ENCODE results near the gene NUMA1.

NUMA1 gene

GRCh38 chr11:72081184-72081644 lies 872 bp upstream of the NUMA1 start:
- H3K9me3 ChIP-seq (ENCODE audit: control insufficient read depth in 1 of 2, low read length in 2 of 2): no peaks in the 10 kb centered on the region
- H3K4me1 ChIP-seq (ENCODE audit: control insufficient read depth in 1 of 2, insufficient read depth in 2 of 2, low read length in 2 of 2): peaks cover 7 to 9% of the 10 kb centered on the region in 2 donors
- H3K27me3 ChIP-seq (ENCODE audit: low read depth, low read length): no peaks in the 10 kb centered on the region
- peaks cover 0 to 11% of the 10 kb centered on the region in 2 donors for H3K36me3 ChIP-seq (ENCODE audit: control insufficient read depth in 1 of 2, insufficient read depth in 2 of 2, low read length in 2 of 2)
- H3K27ac ChIP-seq (ENCODE audit: low read length): peak overlapping the region; percentile 90
- H3K4me3 ChIP-seq (ENCODE audit: low read depth in 1 of 2, low read length in 2 of 2): peak overlapping the region; percentile 73 to 84

- no peaks in the 10 kb centered on the region for H3K27me3 ChIP-seq (ENCODE audit: low read depth, low read length)
- H3K36me3 ChIP-seq (ENCODE audit: control insufficient read depth in 1 of 2, insufficient read depth in 2 of 2, low read length in 2 of 2): peaks cover 0 to 3% of the 10 kb centered on the region in 2 donors
- H3K4me1 ChIP-seq (ENCODE audit: control insufficient read depth in 1 of 2, insufficient read depth in 2 of 2, low read length in 2 of 2): peaks cover 7 to 15% of the 10 kb centered on the region in 2 donors
- H3K9me3 ChIP-seq (ENCODE audit: control insufficient read depth in 1 of 2, low read length in 2 of 2): no peaks in the 10 kb centered on the region
- peak overlapping the region; percentile 90 for H3K27ac ChIP-seq (ENCODE audit: low read length)
- peak overlapping the region; percentile 73 to 84 for H3K4me3 ChIP-seq (ENCODE audit: low read depth in 1 of 2, low read length in 2 of 2)
These were observed 470 bp downstream of the NUMA1 start for GRCh38 chr11:72079819-72080325.

- peaks cover 0 to 3% of the 10 kb centered on the region in 2 donors for H3K36me3 ChIP-seq (ENCODE audit: control insufficient read depth in 1 of 2, insufficient read depth in 2 of 2, low read length in 2 of 2)
- peak overlapping the region in 1 of 2 donors; percentile 84 for H3K4me3 ChIP-seq (ENCODE audit: low read depth in 1 of 2, low read length in 2 of 2)
- H3K4me1 ChIP-seq (ENCODE audit: control insufficient read depth in 1 of 2, insufficient read depth in 2 of 2, low read length in 2 of 2): peaks cover 7 to 15% of the 10 kb centered on the region in 2 donors
- H3K27me3 ChIP-seq (ENCODE audit: low read depth, low read length): no peaks in the 10 kb centered on the region
- H3K27ac ChIP-seq (ENCODE audit: low read length): peak overlapping the region; percentile 90
- no peaks in the 10 kb centered on the region for H3K9me3 ChIP-seq (ENCODE audit: control insufficient read depth in 1 of 2, low read length in 2 of 2)
These were observed 1.9 kb downstream of the NUMA1 start for GRCh38 chr11:72078477-72078876.

- peaks cover 7 to 19% of the 10 kb centered on the region in 2 donors for H3K4me1 ChIP-seq (ENCODE audit: control insufficient read depth in 1 of 2, insufficient read depth in 2 of 2, low read length in 2 of 2)
- peaks cover 0 to 3% of the 10 kb centered on the region in 2 donors for H3K36me3 ChIP-seq (ENCODE audit: control insufficient read depth in 1 of 2, insufficient read depth in 2 of 2, low read length in 2 of 2)
- H3K27ac ChIP-seq (ENCODE audit: low read length): no peak overlapping the region
- H3K27me3 ChIP-seq (ENCODE audit: low read depth, low read length): no peaks in the 10 kb centered on the region
- no peaks in the 10 kb centered on the region for H3K9me3 ChIP-seq (ENCODE audit: control insufficient read depth in 1 of 2, low read length in 2 of 2)
- no peak overlapping the region for H3K4me3 ChIP-seq (ENCODE audit: low read depth in 1 of 2, low read length in 2 of 2)
These were observed 4.6 kb downstream of the NUMA1 start for GRCh38 chr11:72075756-72076155.

- Histone ChIP-seq H3K27me3 (ENCODE audit: low read depth, low read length) (no peaks in the 10 kb centered on the region), H3K27ac (ENCODE audit: low read length) (no peak overlapping the region), H3K36me3 (ENCODE audit: control insufficient read depth in 1 of 2, insufficient read depth in 2 of 2, low read length in 2 of 2) (peaks cover 0 to under 1% of the 10 kb centered on the region in 2 donors), H3K9me3 (ENCODE audit: control insufficient read depth in 1 of 2, low read length in 2 of 2) (no peaks in the 10 kb centered on the region), H3K4me3 (ENCODE audit: low read depth in 1 of 2, low read length in 2 of 2) (no peak overlapping the region), H3K4me1 (ENCODE audit: control insufficient read depth in 1 of 2, insufficient read depth in 2 of 2, low read length in 2 of 2) (peaks cover 13 to 25% of the 10 kb centered on the region in 2 donors)
These were observed 5.2 kb downstream of the NUMA1 start for GRCh38 chr11:72075109-72075508.

- Histone ChIP-seq H3K27ac (ENCODE audit: low read length) (peak overlapping the region; percentile 19), H3K4me1 (ENCODE audit: control insufficient read depth in 1 of 2, insufficient read depth in 2 of 2, low read length in 2 of 2) (peaks cover 26% of the 10 kb centered on the region in 2 donors), H3K27me3 (ENCODE audit: low read depth, low read length) (no peaks in the 10 kb centered on the region), H3K36me3 (ENCODE audit: control insufficient read depth in 1 of 2, insufficient read depth in 2 of 2, low read length in 2 of 2) (no peaks in the 10 kb centered on the region), H3K4me3 (ENCODE audit: low read depth in 1 of 2, low read length in 2 of 2) (no peak overlapping the region), H3K9me3 (ENCODE audit: control insufficient read depth in 1 of 2, low read length in 2 of 2) (no peaks in the 10 kb centered on the region)
These were observed 8.0 kb downstream of the NUMA1 start for GRCh38 chr11:72072348-72072747.

- Histone ChIP-seq H3K4me3 (ENCODE audit: low read depth in 1 of 2, low read length in 2 of 2) (no peak overlapping the region), H3K27me3 (ENCODE audit: low read depth, low read length) (no peaks in the 10 kb centered on the region), H3K27ac (ENCODE audit: low read length) (peak overlapping the region; percentile 92), H3K9me3 (ENCODE audit: control insufficient read depth in 1 of 2, low read length in 2 of 2) (no peaks in the 10 kb centered on the region), H3K36me3 (ENCODE audit: control insufficient read depth in 1 of 2, insufficient read depth in 2 of 2, low read length in 2 of 2) (no peaks in the 10 kb centered on the region), H3K4me1 (ENCODE audit: control insufficient read depth in 1 of 2, insufficient read depth in 2 of 2, low read length in 2 of 2) (peaks cover 26 to 32% of the 10 kb centered on the region in 2 donors)
These were observed 9.9 kb downstream of the NUMA1 start for GRCh38 chr11:72070491-72070890.

- Histone ChIP-seq H3K36me3 (ENCODE audit: control insufficient read depth in 1 of 2, insufficient read depth in 2 of 2, low read length in 2 of 2) (no peaks in the 10 kb centered on the region), H3K4me1 (ENCODE audit: control insufficient read depth in 1 of 2, insufficient read depth in 2 of 2, low read length in 2 of 2) (peaks cover 26 to 28% of the 10 kb centered on the region in 2 donors), H3K27ac (ENCODE audit: low read length) (peak overlapping the region; percentile 92), H3K4me3 (ENCODE audit: low read depth in 1 of 2, low read length in 2 of 2) (peak overlapping the region; percentile 1 to 40), H3K9me3 (ENCODE audit: control insufficient read depth in 1 of 2, low read length in 2 of 2) (no peaks in the 10 kb centered on the region), H3K27me3 (ENCODE audit: low read depth, low read length) (no peaks in the 10 kb centered on the region)
These were observed 10.5 kb downstream of the NUMA1 start for GRCh38 chr11:72069787-72070251.

GRCh38 chr11:72069200-72069599 lies 11.1 kb downstream of the NUMA1 start:
- Histone ChIP-seq H3K27me3 (ENCODE audit: low read depth, low read length) (no peaks in the 10 kb centered on the region), H3K27ac (ENCODE audit: low read length) (peak overlapping the region; percentile 92), H3K9me3 (ENCODE audit: control insufficient read depth in 1 of 2, low read length in 2 of 2) (no peaks in the 10 kb centered on the region), H3K4me1 (ENCODE audit: control insufficient read depth in 1 of 2, insufficient read depth in 2 of 2, low read length in 2 of 2) (peaks cover 26 to 28% of the 10 kb centered on the region in 2 donors), H3K4me3 (ENCODE audit: low read depth in 1 of 2, low read length in 2 of 2) (peak overlapping the region; percentile 1 to 40), H3K36me3 (ENCODE audit: control insufficient read depth in 1 of 2, insufficient read depth in 2 of 2, low read length in 2 of 2) (no peaks in the 10 kb centered on the region)

GRCh38 chr11:72067676-72068075 lies 12.7 kb downstream of the NUMA1 start:
- no peaks in the 10 kb centered on the region for H3K27me3 ChIP-seq (ENCODE audit: low read depth, low read length)
- no peak overlapping the region for H3K27ac ChIP-seq (ENCODE audit: low read length)
- peaks cover 26 to 28% of the 10 kb centered on the region in 2 donors for H3K4me1 ChIP-seq (ENCODE audit: control insufficient read depth in 1 of 2, insufficient read depth in 2 of 2, low read length in 2 of 2)
- H3K9me3 ChIP-seq (ENCODE audit: control insufficient read depth in 1 of 2, low read length in 2 of 2): no peaks in the 10 kb centered on the region
- no peak overlapping the region for H3K4me3 ChIP-seq (ENCODE audit: low read depth in 1 of 2, low read length in 2 of 2)
- H3K36me3 ChIP-seq (ENCODE audit: control insufficient read depth in 1 of 2, insufficient read depth in 2 of 2, low read length in 2 of 2): no peaks in the 10 kb centered on the region

GRCh38 chr11:72067266-72067665 lies 13.1 kb downstream of the NUMA1 start:
- Histone ChIP-seq H3K4me1 (ENCODE audit: control insufficient read depth in 1 of 2, insufficient read depth in 2 of 2, low read length in 2 of 2) (peaks cover 23 to 28% of the 10 kb centered on the region in 2 donors), H3K36me3 (ENCODE audit: control insufficient read depth in 1 of 2, insufficient read depth in 2 of 2, low read length in 2 of 2) (no peaks in the 10 kb centered on the region), H3K27me3 (ENCODE audit: low read depth, low read length) (no peaks in the 10 kb centered on the region), H3K27ac (ENCODE audit: low read length) (no peak overlapping the region), H3K4me3 (ENCODE audit: low read depth in 1 of 2, low read length in 2 of 2) (no peak overlapping the region), H3K9me3 (ENCODE audit: control insufficient read depth in 1 of 2, low read length in 2 of 2) (no peaks in the 10 kb centered on the region)

GRCh38 chr11:72066855-72067254 lies 13.5 kb downstream of the NUMA1 start:
- Histone ChIP-seq H3K9me3 (ENCODE audit: control insufficient read depth in 1 of 2, low read length in 2 of 2) (no peaks in the 10 kb centered on the region), H3K36me3 (ENCODE audit: control insufficient read depth in 1 of 2, insufficient read depth in 2 of 2, low read length in 2 of 2) (no peaks in the 10 kb centered on the region), H3K4me1 (ENCODE audit: control insufficient read depth in 1 of 2, insufficient read depth in 2 of 2, low read length in 2 of 2) (peaks cover 20 to 25% of the 10 kb centered on the region in 2 donors), H3K27me3 (ENCODE audit: low read depth, low read length) (no peaks in the 10 kb centered on the region), H3K27ac (ENCODE audit: low read length) (peak overlapping the region; percentile 1), H3K4me3 (ENCODE audit: low read depth in 1 of 2, low read length in 2 of 2) (no peak overlapping the region)

Data from muscle layer of duodenum (tissue), 2 donors.